Fibroblast of skin of left biceps (primary cell): ENCODE measurements around the gene OBSCN.

Source experiments
- DNase-seq, 2 experiments: peaks; one replicate each; pipeline ENCODE4 v3.0.0-alpha.2; 2013; ENCODE audit warnings: low read depth in 2 of 2

The OBSCN gene

GRCh38 chr1:228321895-228322294 lies 114.1 kb downstream of the OBSCN start:
- no peak for DNase-seq

GRCh38 chr1:228323401-228323800 lies 115.6 kb downstream of the OBSCN start:
- DNase-seq: no peak

DNA sequence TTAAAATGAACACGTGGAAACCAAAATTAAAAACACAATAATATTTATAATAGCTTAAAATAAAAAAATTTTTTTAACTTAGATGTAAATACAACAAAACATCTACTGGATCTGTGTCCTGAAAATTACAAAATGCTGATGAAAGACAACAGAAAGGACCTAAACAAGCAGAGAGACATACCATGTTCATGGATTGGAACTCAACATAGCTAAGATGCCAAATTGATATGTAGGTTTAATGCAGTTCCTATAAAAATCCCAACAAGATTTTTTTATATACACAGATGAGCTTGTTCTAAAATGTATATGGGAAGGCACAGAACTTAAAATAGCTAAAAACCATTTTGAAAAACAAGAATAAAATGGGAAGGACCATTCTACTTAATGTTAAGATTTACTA lies 117.4 kb downstream of the OBSCN start:
- no peak for DNase-seq

DNA sequence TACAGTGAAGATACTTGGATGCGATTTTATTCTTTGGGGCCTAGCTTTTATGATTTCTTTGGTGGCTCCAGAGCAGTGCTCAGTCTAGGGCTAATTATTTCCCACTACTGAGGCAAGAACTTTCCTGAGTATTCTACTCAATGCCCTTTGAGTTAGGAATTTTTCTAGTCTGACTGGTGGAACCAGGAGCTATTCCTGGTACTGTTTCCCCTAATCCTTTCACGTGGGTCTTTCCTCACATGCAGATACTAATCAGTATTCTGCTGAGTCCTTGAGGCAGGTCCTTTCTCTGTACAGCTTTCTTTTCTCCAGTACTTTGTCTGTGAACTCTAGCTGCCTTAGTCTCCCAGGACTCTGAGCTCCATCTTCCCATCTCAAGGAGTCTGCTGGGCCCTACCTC lies 122.0 kb downstream of the OBSCN start:
- DNase-seq: no peak

DNA sequence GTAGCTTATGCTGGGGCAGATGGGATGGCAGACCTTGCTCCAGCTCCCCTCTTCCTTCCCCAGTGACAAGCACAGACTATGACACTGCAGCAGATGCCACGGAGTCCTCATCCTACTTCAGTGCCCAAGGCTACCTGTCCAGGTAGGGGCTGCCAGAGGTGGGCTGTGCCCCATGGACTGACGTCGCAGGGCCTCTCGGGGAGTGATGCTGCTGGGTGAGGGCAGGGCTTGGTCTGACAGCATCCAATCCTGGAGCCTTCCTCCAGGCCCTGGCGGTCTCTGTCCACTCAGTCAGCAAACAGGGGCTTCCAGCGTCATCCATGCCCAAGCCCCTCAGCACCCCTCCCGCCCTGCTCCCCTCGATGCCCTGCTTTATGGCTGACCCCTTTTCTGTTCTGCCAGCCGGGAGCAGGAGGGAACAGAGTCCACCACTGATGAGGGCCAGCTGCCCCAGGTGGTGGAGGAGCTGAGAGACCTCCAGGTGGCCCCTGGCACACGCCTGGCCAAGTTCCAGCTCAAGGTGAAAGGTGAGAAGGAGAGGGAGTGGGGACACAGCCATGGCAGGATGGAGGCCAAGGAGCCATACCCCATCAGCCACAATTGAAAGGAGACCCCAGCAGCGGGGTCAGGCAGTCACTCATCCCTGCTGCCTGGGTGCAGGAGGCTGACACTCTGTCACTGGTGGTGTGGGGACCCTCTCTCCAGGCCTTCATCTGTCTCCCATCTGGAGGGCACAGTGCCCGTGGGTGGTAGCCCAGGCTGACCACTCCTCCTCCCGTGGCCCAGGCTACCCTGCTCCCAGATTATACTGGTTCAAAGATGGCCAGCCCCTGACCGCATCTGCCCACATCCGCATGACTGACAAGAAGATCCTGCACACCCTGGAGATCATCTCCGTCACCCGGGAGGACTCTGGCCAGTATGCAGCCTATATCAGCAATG lies 125.2 kb downstream of the OBSCN start:
- no peak for DNase-seq

DNA sequence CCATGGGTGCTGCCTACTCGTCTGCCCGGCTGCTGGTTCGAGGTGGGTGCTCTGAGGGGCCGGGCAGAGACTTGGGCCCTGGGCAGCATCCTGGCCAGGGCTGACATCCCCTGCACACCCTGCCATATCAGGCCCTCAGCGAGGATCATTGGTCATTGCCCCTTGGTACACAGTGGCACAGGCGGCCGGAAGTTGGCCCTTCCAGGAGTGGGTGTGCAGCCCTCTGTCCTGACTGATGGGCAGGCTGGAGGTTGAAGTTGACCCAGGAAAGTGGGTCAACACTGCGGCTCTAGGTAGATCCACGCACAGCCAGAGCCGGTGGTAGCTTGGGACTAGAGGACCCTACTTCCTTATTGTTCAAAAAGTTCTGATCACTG lies 125.9 kb downstream of the OBSCN start:
- no peak for DNase-seq

DNA sequence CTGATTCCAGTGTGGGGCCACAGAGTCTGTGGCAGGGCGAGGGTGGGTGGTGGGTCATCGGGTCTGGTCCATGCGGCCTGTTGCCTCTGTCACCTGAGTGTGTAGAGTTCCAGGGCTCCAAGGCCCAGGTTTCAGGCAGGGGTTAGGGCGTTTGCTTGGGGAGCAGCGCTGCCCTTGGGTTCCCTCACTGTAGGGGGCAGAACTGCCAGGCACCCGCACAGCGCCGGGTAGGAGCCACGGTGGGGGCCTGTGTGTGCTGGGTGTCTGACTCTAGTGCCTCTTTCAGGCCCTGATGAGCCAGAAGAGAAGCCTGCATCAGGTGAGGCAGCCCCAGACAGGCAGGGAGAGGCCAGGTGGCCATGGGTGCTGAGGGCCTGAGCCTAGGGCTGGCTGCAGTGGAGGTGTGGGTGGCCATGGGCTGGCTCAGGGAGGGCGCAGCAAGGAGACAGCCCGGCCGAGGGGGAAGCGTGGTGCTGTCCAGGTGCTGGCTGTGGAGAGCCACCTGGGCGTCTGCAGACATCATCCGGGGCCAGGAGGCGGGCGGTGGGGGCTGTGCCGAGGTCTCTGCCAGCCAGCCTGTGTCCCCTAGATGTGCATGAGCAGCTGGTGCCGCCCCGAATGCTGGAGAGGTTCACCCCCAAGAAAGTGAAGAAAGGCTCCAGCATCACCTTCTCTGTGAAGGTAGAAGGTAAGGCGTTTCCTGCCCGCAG lies 126.5 kb downstream of the OBSCN start:
- no peak for DNase-seq

GRCh38 chr1:228334954-228335353 lies 127.1 kb downstream of the OBSCN start:
- DNase-seq: no peak

- no peak for DNase-seq
Observed at GRCh38 chr1:228335406-228336307, 127.8 kb downstream of the OBSCN start.

DNA sequence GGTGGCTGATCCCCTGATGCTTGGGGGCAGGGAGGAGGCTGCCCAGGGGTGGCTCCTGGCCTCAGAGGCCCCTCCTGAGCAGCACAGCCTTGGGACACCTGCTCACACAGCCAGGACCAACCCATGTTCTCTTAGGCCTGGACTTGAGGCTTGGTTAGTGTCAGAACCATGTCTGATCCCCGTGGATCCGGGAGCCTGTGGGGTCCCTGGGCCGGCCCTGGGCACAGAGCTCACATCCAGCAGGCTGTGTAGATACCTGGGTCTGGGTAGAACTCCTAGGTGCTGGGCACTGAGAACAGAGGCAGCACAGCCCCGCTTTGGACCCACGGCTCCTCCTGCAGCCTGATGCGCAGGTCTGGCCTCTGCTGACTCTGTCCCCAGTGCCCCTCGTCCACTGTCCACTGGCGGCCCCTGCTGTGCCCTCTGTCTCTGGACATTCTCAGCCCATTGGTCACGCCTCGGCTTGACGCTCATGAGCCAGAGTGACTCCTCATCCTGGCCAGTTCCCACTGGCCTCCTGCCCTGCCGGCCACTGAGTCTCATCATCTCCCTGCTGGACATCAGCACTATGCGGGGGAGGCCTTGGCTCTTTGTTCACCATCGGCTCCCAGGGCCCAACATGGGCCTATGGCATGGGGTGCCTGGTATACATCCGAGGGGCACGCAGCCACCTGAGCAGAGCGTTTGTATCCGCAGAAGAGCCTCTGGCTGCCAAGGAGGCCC lies 128.6 kb downstream of the OBSCN start:
- no peak for DNase-seq

DNA sequence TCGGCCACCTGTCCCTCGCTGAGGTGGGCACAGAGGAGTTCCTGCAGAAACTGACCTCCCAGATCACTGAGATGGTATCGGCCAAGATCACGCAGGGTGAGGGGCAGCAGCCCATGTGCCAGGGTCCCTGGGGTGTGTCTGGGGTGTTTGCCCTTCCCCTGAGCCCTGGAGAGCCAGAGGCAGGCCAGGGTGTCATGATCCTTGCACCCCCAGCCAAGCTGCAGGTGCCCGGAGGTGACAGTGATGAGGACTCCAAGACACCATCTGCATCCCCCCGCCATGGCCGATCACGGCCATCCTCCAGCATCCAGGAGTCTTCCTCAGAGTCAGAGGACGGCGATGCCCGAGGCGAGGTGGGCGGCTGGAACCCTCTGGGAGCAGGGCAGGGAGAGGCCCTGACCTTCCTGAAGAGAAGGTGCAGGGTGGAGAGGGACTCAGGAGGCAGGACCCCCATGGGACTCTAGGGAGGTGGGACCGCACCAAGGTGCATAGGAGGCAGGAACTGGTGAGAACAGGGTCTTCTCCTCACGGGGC lies 129.3 kb downstream of the OBSCN start:
- no peak for DNase-seq

DNA sequence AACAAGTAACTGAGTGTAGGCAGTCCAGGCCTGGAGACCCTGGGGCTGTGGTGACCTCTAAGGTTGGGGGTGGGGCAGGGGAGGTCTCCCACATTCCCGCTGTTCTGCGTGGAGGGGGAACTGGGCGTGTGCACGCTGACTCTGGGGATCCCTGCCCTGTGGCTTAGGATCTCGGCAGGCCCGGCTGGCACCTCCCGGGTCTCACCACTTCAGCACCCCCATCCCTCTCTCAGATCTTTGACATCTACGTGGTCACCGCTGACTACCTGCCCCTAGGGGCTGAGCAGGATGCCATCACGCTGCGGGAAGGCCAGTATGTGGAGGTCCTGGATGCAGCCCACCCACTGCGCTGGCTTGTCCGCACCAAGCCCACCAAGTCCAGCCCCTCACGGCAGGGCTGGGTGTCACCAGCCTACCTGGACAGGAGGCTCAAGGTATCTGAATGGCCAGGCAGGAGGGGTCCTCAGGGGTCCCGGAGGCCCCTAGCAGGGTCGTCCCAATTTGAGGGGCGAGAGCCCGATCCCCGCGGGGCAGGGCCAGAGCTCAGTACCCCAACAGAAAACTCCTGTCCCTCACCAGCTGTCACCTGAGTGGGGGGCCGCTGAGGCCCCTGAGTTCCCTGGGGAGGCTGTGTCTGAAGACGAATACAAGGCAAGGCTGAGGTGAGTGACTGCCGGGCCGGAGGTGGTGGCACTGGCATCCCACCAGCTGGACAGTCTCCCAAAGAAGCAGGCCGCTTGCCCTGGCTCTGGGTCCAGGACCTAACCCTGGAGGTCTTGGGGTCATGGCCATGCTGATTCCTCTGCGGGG lies 130.1 kb downstream of the OBSCN start:
- DNase-seq: no peak

- DNase-seq: no peak
Observed at GRCh38 chr1:228338521-228339051, 130.7 kb downstream of the OBSCN start.

GRCh38 chr1:228339059-228339704 lies 131.3 kb downstream of the OBSCN start:
- no peak for DNase-seq

- DNase-seq: no peak
Observed at GRCh38 chr1:228339766-228340685, 132.2 kb downstream of the OBSCN start.

- DNase-seq: no peak
Observed at GRCh38 chr1:228340686-228341449, 133.0 kb downstream of the OBSCN start.

DNA sequence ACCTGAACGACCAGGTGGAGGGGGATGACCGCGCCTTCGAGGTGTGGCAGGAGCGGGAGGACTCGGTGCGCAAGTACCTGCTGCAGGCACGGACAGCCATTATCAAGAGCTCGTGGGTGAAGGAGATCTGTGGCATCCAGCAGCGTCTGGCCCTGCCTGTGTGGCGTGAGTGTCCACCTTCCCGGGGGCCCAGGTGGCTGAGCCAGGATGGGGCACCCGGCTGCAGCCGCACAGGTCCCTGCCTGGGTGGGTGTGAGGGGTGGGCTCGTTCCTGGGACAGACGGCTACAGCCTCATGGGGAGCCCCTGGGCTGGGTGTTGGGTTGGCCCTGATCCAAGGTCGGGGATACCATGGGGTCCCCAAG lies 133.6 kb downstream of the OBSCN start:
- no peak for DNase-seq
